ENCODE results near the gene HIPK2. TPM values are rescaled to one million over a fixed set of nuclear protein-coding genes. Genes with fewer than 3 reads are reported as not detected.

HIPK2 gene
- total RNA-seq, 1 experiment from 2014 or later = 64.3 TPM

- Mint-ChIP-seq H3K4me1 (ENCODE audit: insufficient read depth, unreplicated experiment) (no peaks in the 10 kb centered on the region), H3K4me3 (ENCODE audit: unreplicated experiment) (no peak overlapping the region), H3K36me3 (ENCODE audit: insufficient read depth, unreplicated experiment) (peaks cover 88% of the 10 kb centered on the region), H3K9me3 (ENCODE audit: unreplicated experiment) (no peaks in the 10 kb centered on the region), H3K27me3 (ENCODE audit: insufficient read depth, unreplicated experiment) (no peaks in the 10 kb centered on the region), H3K27ac (ENCODE audit: low read depth, unreplicated experiment) (no peak overlapping the region)
- no peak for TF ChIP-seq CTCF (IDR thresholded peaks at IDR 0.05; ENCODE audit: unreplicated experiment)
- ChIA-PET POLR2A (interaction anchor here (0.7 to 1.2 kb wide), 2 partner anchors 9 to 231 kb away, joined by 3 to 4 read pairs; no protein-coding TSS in a partner anchor), CTCF (interaction anchor here (0.6 to 0.8 kb wide), 2 partner anchors 158 to 262 kb away, joined by 3 to 5 read pairs; no protein-coding TSS in a partner anchor)
- intact Hi-C loops (cut with micrococcal nuclease) = no loop called here
- no peak for DNase-seq (ENCODE audit: unreplicated experiment)
- no TSS peak for BruUV-seq (replicated peaks)
Measured at GRCh38 chr7:139582671-139583155, 195.1 kb downstream of the HIPK2 start.

GRCh38 chr7:139582130-139582650, 195.6 kb downstream of the HIPK2 start:
- H3K9me3 Mint-ChIP-seq (ENCODE audit: unreplicated experiment) = no peaks in the 10 kb centered on the region
- no peak for DNase-seq (ENCODE audit: unreplicated experiment)
- no peaks in the 10 kb centered on the region for H3K27me3 Mint-ChIP-seq (ENCODE audit: insufficient read depth, unreplicated experiment)
- no peaks in the 10 kb centered on the region for H3K4me1 Mint-ChIP-seq (ENCODE audit: insufficient read depth, unreplicated experiment)
- intact Hi-C loops (cut with micrococcal nuclease) = no loop called here
- peaks cover 83% of the 10 kb centered on the region for H3K36me3 Mint-ChIP-seq (ENCODE audit: insufficient read depth, unreplicated experiment)
- CTCF ChIA-PET = interaction anchor here (0.6 to 0.8 kb wide), 3 partner anchors 157 to 262 kb away, joined by 3 to 5 read pairs (median 4); no protein-coding TSS in a partner anchor
- BruUV-seq (replicated peaks) = no TSS peak
- POLR2A ChIA-PET = interaction anchor here (0.7 to 1.2 kb wide), 2 partner anchors 10 to 231 kb away, joined by 3 to 4 read pairs; no protein-coding TSS in a partner anchor
- no peak for TF ChIP-seq CTCF (IDR thresholded peaks at IDR 0.05; ENCODE audit: unreplicated experiment)
- no peak overlapping the region for H3K4me3 Mint-ChIP-seq (ENCODE audit: unreplicated experiment)
- H3K27ac Mint-ChIP-seq (ENCODE audit: low read depth, unreplicated experiment) = no peak overlapping the region

- H3K4me1 Mint-ChIP-seq (ENCODE audit: insufficient read depth, unreplicated experiment) = no peaks in the 10 kb centered on the region
- no peak for TF ChIP-seq CTCF (IDR thresholded peaks at IDR 0.05; ENCODE audit: unreplicated experiment)
- no peak overlapping the region for H3K27ac Mint-ChIP-seq (ENCODE audit: low read depth, unreplicated experiment)
- DNase-seq (ENCODE audit: unreplicated experiment) = no peak
- no TSS peak for BruUV-seq (replicated peaks)
- POLR2A ChIA-PET = no interaction called here
- no peaks in the 10 kb centered on the region for H3K9me3 Mint-ChIP-seq (ENCODE audit: unreplicated experiment)
- H3K27me3 Mint-ChIP-seq (ENCODE audit: insufficient read depth, unreplicated experiment) = no peaks in the 10 kb centered on the region
- peaks cover 81% of the 10 kb centered on the region for H3K36me3 Mint-ChIP-seq (ENCODE audit: insufficient read depth, unreplicated experiment)
- no peak overlapping the region for H3K4me3 Mint-ChIP-seq (ENCODE audit: unreplicated experiment)
- intact Hi-C loops (cut with micrococcal nuclease) = no loop called here
- CTCF ChIA-PET = interaction anchor here (0.5 to 1.2 kb wide), 4 partner anchors 27 to 823 kb away, joined by 3 to 5 read pairs (median 3); no protein-coding TSS in a partner anchor
Measured at GRCh38 chr7:139580435-139580834, 197.4 kb downstream of the HIPK2 start.

GRCh38 chr7:139576179-139576973, 201.4 kb downstream of the HIPK2 start:
- POLR2A ChIA-PET = no interaction called here
- H3K9me3 Mint-ChIP-seq (ENCODE audit: unreplicated experiment) = no peaks in the 10 kb centered on the region
- no peaks in the 10 kb centered on the region for H3K4me1 Mint-ChIP-seq (ENCODE audit: insufficient read depth, unreplicated experiment)
- no TSS peak for BruUV-seq (replicated peaks)
- no peaks in the 10 kb centered on the region for H3K27me3 Mint-ChIP-seq (ENCODE audit: insufficient read depth, unreplicated experiment)
- CTCF ChIA-PET = interaction anchor here (1.0 kb wide), 1 partner anchor 14 kb away, joined by 3 read pairs; no protein-coding TSS in a partner anchor
- intact Hi-C loops (cut with micrococcal nuclease) = no loop called here
- TF ChIP-seq CTCF (IDR thresholded peaks at IDR 0.05; ENCODE audit: unreplicated experiment) = no peak
- H3K36me3 Mint-ChIP-seq (ENCODE audit: insufficient read depth, unreplicated experiment) = peaks cover 83% of the 10 kb centered on the region
- DNase-seq (ENCODE audit: unreplicated experiment) = no peak
- H3K27ac Mint-ChIP-seq (ENCODE audit: low read depth, unreplicated experiment) = no peak overlapping the region
- H3K4me3 Mint-ChIP-seq (ENCODE audit: unreplicated experiment) = no peak overlapping the region
